ENCODE results near the gene BTN3A1. TPM values are rescaled to one million over a fixed set of nuclear protein-coding genes. Genes with fewer than 3 reads are reported as not detected.

The BTN3A1 gene
- total and polyA plus RNA-seq, 2 of the 13 experiments (the other 11 are each of a cell fraction or from before 2014, with no cell fraction given) = 13.3 to 14.0 TPM

- H3K27ac ChIP-seq (ENCODE audit: extremely low read length, insufficient read depth, low read length) = no peak overlapping the region
- peaks cover 11% of the 10 kb centered on the region for H3K4me1 ChIP-seq (ENCODE audit: insufficient read depth, low read length)
- ATAC-seq (no peak), DNase-seq (ENCODE audit: low spot score) (no peak), FAIRE-seq (no peak)
- intact Hi-C loops (cut with micrococcal nuclease; ENCODE audit: unreplicated experiment) (no loop called here), in situ Hi-C loops (cut with HindIII; ENCODE audit: extremely low pct_ligation_motif_present, low pct_unique_long_range_greater_than_20kb) (no loop called here)
- POLR2A ChIA-PET = no interaction called here
- no peak overlapping the region for H3K9ac ChIP-seq (ENCODE audit: insufficient read depth, low read depth, low read length)
- 95% methylated on average over 1 of the region's 1 CpG for WGBS (ENCODE audit: low lambda C conversion rate)
- no peak overlapping the region for H2AFZ ChIP-seq (ENCODE audit: low read length)
- no peaks in the 10 kb centered on the region for H3K79me2 ChIP-seq (ENCODE audit: insufficient read depth, low read length)
- H3K4me3 ChIP-seq (replicated peaks in 1 of 3; ENCODE audit: insufficient read depth in 1 of 3, low read depth in 2 of 3, low read length in 3 of 3) = no peak overlapping the region
- no peaks in the 10 kb centered on the region for H3K27me3 ChIP-seq (ENCODE audit: control insufficient read depth in 1 of 2, insufficient read depth in 2 of 2, low read length in 2 of 2)
- no peak overlapping the region for H3K4me2 ChIP-seq (ENCODE audit: low read depth, low read length)
- no peak for TF ChIP-seq BRF2 (CRISPR knock-in tag; IDR thresholded peaks at IDR 0.05)
- no peak for TF ChIP-seq AGO2 (optimal IDR thresholded peaks at IDR 0.05; ENCODE audit: low read depth, low read length)
- TF ChIP-seq ZNF160 (CRISPR knock-in tag; IDR thresholded peaks at IDR 0.05) = no peak
- no peak for TF ChIP-seq ZNF260 (CRISPR knock-in tag; IDR thresholded peaks at IDR 0.05; ENCODE audit: borderline replicate concordance, low read depth)
- no peak for TF ChIP-seq GLMP (CRISPR knock-in tag; IDR thresholded peaks at IDR 0.05; ENCODE audit: borderline replicate concordance)
- no peak for TF ChIP-seq ZNF318 (CRISPR knock-in tag; IDR thresholded peaks at IDR 0.05)
- no peak for TF ChIP-seq ZFP37 (CRISPR knock-in tag; IDR thresholded peaks at IDR 0.05; ENCODE audit: borderline replicate concordance)
- no peaks in the 10 kb centered on the region for H4K20me1 ChIP-seq (ENCODE audit: insufficient read depth, low read length)
- CTCF ChIA-PET (ENCODE audit: low intra/inter-chr PET ratio, low total read pairs) = no interaction called here
- H3K9me3 ChIP-seq (ENCODE audit: low read length) = no peaks in the 10 kb centered on the region
- no TSS peak for BruUV-seq (replicated peaks)
- no peaks in the 10 kb centered on the region for H3K36me3 ChIP-seq (replicated peaks in 1 of 2; ENCODE audit: control insufficient read depth in 1 of 2, insufficient read depth in 2 of 2, low read length in 2 of 2)
Measured at GRCh38 chr6:26452631-26453235, 50.7 kb downstream of the BTN3A1 start.
